Neural cell (in vitro differentiated cells): Measurements from ENCODE around the gene CPVL. TPM values are rescaled to one million over a fixed set of nuclear protein-coding genes. Genes with fewer than 3 reads are reported as not detected.

ENCODE experiments used
- H2AFZ ChIP-seq: fragments of 200-600, 300-800 bp; sonication (generic), shearing (Covaris generic); 2 replicates; pipeline ENCODE4 v1.6.0; 2014; ENCODE audit warnings: low read depth, mild to moderate bottlenecking, antibody characterized with exemption, low read length, moderate library complexity
- H3F3A ChIP-seq: fragments of 200-600 bp; shearing (Covaris generic); 2 replicates; pipeline ENCODE4 v1.6.1; 2016; ENCODE audit warnings: mild to moderate bottlenecking, moderate library complexity, mixed read lengths, antibody characterized with exemption, low read length; ENCODE audit not compliant: insufficient read depth, poor library complexity, severe bottlenecking
- H3K27ac ChIP-seq: fragments of 200-600, 300-800 bp; sonication (generic), shearing (Covaris generic); 2 replicates; pipeline ENCODE4 v1.5.1; 2014; ENCODE audit warnings: mild to moderate bottlenecking, low read length, moderate library complexity
- H3K27me3 ChIP-seq: fragments of 300-800, 200-600 bp; sonication (generic), shearing (Covaris generic); 2 replicates; pipeline ENCODE4 v1.6.0; 2014; ENCODE audit warnings: mild to moderate bottlenecking, low read depth, low read length, moderate library complexity; ENCODE audit not compliant: insufficient read depth
- H3K36me3 ChIP-seq: fragments of 300-800, 200-600 bp; sonication (generic), shearing (Covaris generic); 2 replicates; pipeline ENCODE4 v1.5.1; 2014; ENCODE audit warnings: mild to moderate bottlenecking, antibody characterized with exemption, low read length, moderate library complexity; ENCODE audit not compliant: insufficient read depth
- H3K4me2 ChIP-seq: fragments of 300-800, 200-600 bp; sonication (generic), shearing (Covaris generic); 2 replicates; pipeline ENCODE4 v1.6.0; 2014; ENCODE audit warnings: mild to moderate bottlenecking, low read length
- H3K4me3 ChIP-seq: fragments of 300-800, 200-600 bp; sonication (generic), shearing (Covaris generic); 2 replicates; pipeline ENCODE4 v1.5.1; 2014; ENCODE audit warnings: mild to moderate bottlenecking, low read length, moderate library complexity
- H3K79me2 ChIP-seq: fragments of 200-600 bp; shearing (Covaris generic); replicated peaks from 2 replicates; pipeline ENCODE4 v1.6.0; 2014; ENCODE audit warnings: mild to moderate bottlenecking, low read length, moderate library complexity; ENCODE audit not compliant: insufficient read depth
- H3K9ac ChIP-seq: fragments of 300-800, 200-600 bp; sonication (generic), shearing (Covaris generic); 2 replicates; pipeline ENCODE4 v1.6.1; 2016; ENCODE audit warnings: mild to moderate bottlenecking, low read length, mixed read lengths
- H3K9me2 ChIP-seq: fragments of 200-600 bp; shearing (Covaris generic); 2 replicates; pipeline ENCODE4 v1.6.1; 2016; ENCODE audit warnings: mild to moderate bottlenecking, low read length, mixed read lengths; ENCODE audit not compliant: insufficient read depth
- H3K9me3 ChIP-seq: fragments of 200-600, 300-800 bp; sonication (generic), shearing (Covaris generic); 2 replicates; pipeline ENCODE4 v1.6.1; 2016; ENCODE audit warnings: mild to moderate bottlenecking, mixed run types, low read length, moderate library complexity, mixed read lengths
- H4K20me1 ChIP-seq: fragments of 200-600 bp; shearing (Covaris generic); 2 replicates; pipeline ENCODE4 v1.6.1; 2016; ENCODE audit warnings: mild to moderate bottlenecking, mixed run types; ENCODE audit not compliant: insufficient read depth
- CTCF ChIP-seq: fragments of 450-650 bp; IDR thresholded peaks from 2 replicates; pipeline ENCODE4 v1.5.1; 2014; ENCODE audit warnings: antibody characterized with exemption, mild to moderate bottlenecking, moderate library complexity; ENCODE audit not compliant: poor library complexity, severe bottlenecking
- EP300 ChIP-seq: fragments of 450-650 bp; conservative IDR thresholded peaks from 2 replicates; pipeline ENCODE4 v1.6.1; 2014; ENCODE audit warnings: antibody characterized with exemption, mild to moderate bottlenecking, moderate library complexity; ENCODE audit not compliant: poor library complexity, severe bottlenecking
- EZH2 ChIP-seq: fragments of 200-600, 300-800 bp; shearing (Covaris generic), sonication (generic); IDR thresholded peaks from 2 replicates; pipeline ENCODE4 v1.6.1; 2014; ENCODE audit warnings: antibody characterized with exemption, low read length, borderline replicate concordance, mild to moderate bottlenecking; ENCODE audit not compliant: insufficient read depth, poor library complexity, severe bottlenecking
- MXI1 ChIP-seq: fragments of 450-650 bp; conservative IDR thresholded peaks from 2 replicates; pipeline ENCODE4 v1.6.1; 2014; ENCODE audit warnings: antibody characterized with exemption, mild to moderate bottlenecking; ENCODE audit not compliant: poor library complexity, severe bottlenecking
- POLR2AphosphoS5 ChIP-seq: IDR thresholded peaks from 2 replicates; pipeline ENCODE4 v1.6.1; 2012
- RAD21 ChIP-seq: fragments of 450-650 bp; conservative IDR thresholded peaks from 2 replicates; pipeline ENCODE4 v1.6.1; 2014; ENCODE audit warnings: antibody characterized with exemption, mild to moderate bottlenecking, moderate library complexity
- REST ChIP-seq: IDR thresholded peaks from 2 replicates; pipeline ENCODE4 v1.6.1; 2012; ENCODE audit warnings: borderline replicate concordance
- SMC3 ChIP-seq: fragments of 450-650 bp; conservative IDR thresholded peaks from 2 replicates; pipeline ENCODE4 v1.6.1; 2014; ENCODE audit warnings: antibody characterized with exemption, mild to moderate bottlenecking, moderate library complexity; ENCODE audit not compliant: poor library complexity
- TAF1 ChIP-seq: IDR thresholded peaks from 2 replicates; pipeline ENCODE4 v1.6.1; 2012; ENCODE audit warnings: low read depth
- polyA plus RNA-seq: library from polyadenylated mRNA; depleted of rRNA; stranded (reverse); fragments of >200 nt; gene quantifications from 2 replicates; pipeline ENCODE4 v1.2.3, GENCODE V29; 2014

Gene CPVL
- polyA plus RNA-seq, 1 donor from 2014 or later: 13.0 TPM

- TF ChIP-seq MXI1 (no peak), CTCF (no peak), POLR2AphosphoS5 (no peak), REST (no peak), EZH2 (no peak), SMC3 (no peak), TAF1 (no peak), RAD21 (no peak)
- Histone ChIP-seq H3F3A (no peaks in the 10 kb centered on the region), H3K27ac (no peak overlapping the region), H4K20me1 (no peaks in the 10 kb centered on the region), H3K9me3 (peaks cover 3% of the 10 kb centered on the region), H3K9ac (no peak overlapping the region), H3K27me3 (no peaks in the 10 kb centered on the region), H3K4me3 (no peak overlapping the region), H2AFZ (no peak overlapping the region), H3K9me2 (no peaks in the 10 kb centered on the region), H3K4me2 (no peak overlapping the region), H3K79me2 (no peaks in the 10 kb centered on the region), H3K36me3 (no peaks in the 10 kb centered on the region)
These were observed 142.6 kb downstream of the CPVL start for GRCh38 chr7:29003703-29004102.

GRCh38 chr7:29000717-29001076 is 145.6 kb downstream of the CPVL start:
- no peak for TF ChIP-seq REST
- no peak for TF ChIP-seq MXI1
- no peak for TF ChIP-seq SMC3
- TF ChIP-seq EP300: no peak
- no peak for TF ChIP-seq EZH2
- no peak for TF ChIP-seq CTCF
- no peak for TF ChIP-seq POLR2AphosphoS5
- no peak for TF ChIP-seq RAD21
- no peak for TF ChIP-seq TAF1
- Histone ChIP-seq H3K9ac (no peak overlapping the region), H2AFZ (no peak overlapping the region), H3K4me2 (no peak overlapping the region), H4K20me1 (no peaks in the 10 kb centered on the region), H3K4me3 (no peak overlapping the region), H3K27ac (no peak overlapping the region), H3K79me2 (no peaks in the 10 kb centered on the region), H3K9me3 (no peaks in the 10 kb centered on the region), H3K9me2 (no peaks in the 10 kb centered on the region), H3F3A (no peaks in the 10 kb centered on the region), H3K27me3 (no peaks in the 10 kb centered on the region), H3K36me3 (no peaks in the 10 kb centered on the region)
